Measurements from ENCODE around the gene ESD.
"Not testable (repeated sequence)": the region's sequence is repeated elsewhere in the genome, so short reads cannot be mapped to it uniquely, and the experiment has no call there.

Gene ESD

GRCh38 chr13:46796515-46797474, at the start of gene ESD:
Gene ESD, minus strand, starts transcription at chr13:46797161. Its CDS starts 5,748 bp downstream, at chr13:46791413.
- DNase-seq (ENCODE audit: low spot score) = peak; percentile 96

- no peak for DNase-seq (ENCODE audit: low spot score)
Observed at GRCh38 chr13:46846726-46847125, 49.8 kb upstream of the ESD start.

- no peak for DNase-seq (ENCODE audit: low spot score)
Observed at GRCh38 chr13:46845146-46845545, 48.2 kb upstream of the ESD start.

- no peak for DNase-seq (ENCODE audit: low spot score)
Observed at GRCh38 chr13:46844431-46844830, 47.5 kb upstream of the ESD start.

- no peak for DNase-seq (ENCODE audit: low spot score)
Observed at GRCh38 chr13:46839399-46839798, 42.4 kb upstream of the ESD start.

GRCh38 chr13:46834657-46835056, 37.7 kb upstream of the ESD start:
- no peak for DNase-seq (ENCODE audit: low spot score)

GRCh38 chr13:46831588-46832194, 34.7 kb upstream of the ESD start:
- DNase-seq (ENCODE audit: low spot score) = peak; percentile 50

- no peak for DNase-seq (ENCODE audit: low spot score)
Observed at GRCh38 chr13:46830405-46831005, 33.5 kb upstream of the ESD start.

- no peak for DNase-seq (ENCODE audit: low spot score)
Observed at GRCh38 chr13:46822551-46822950, 25.6 kb upstream of the ESD start.

- no peak for DNase-seq (ENCODE audit: low spot score)
Observed at GRCh38 chr13:46817838-46818476, 21.0 kb upstream of the ESD start.

GRCh38 chr13:46817095-46817494, 20.1 kb upstream of the ESD start:
- DNase-seq (ENCODE audit: low spot score) = no peak

GRCh38 chr13:46816371-46816770, 19.4 kb upstream of the ESD start:
- DNase-seq (ENCODE audit: low spot score) = no peak

- no peak for DNase-seq (ENCODE audit: low spot score)
Observed at GRCh38 chr13:46812301-46812797, 15.4 kb upstream of the ESD start.

- no peak for DNase-seq (ENCODE audit: low spot score)
Observed at GRCh38 chr13:46810440-46810839, 13.5 kb upstream of the ESD start.

- DNase-seq (ENCODE audit: low spot score) = not testable (repeated sequence)
Observed at GRCh38 chr13:46804921-46805320, 8.0 kb upstream of the ESD start.

- peak; percentile 91 for DNase-seq (ENCODE audit: low spot score)
Observed at GRCh38 chr13:46804391-46804815, 7.4 kb upstream of the ESD start.

- no peak for DNase-seq (ENCODE audit: low spot score)
Observed at GRCh38 chr13:46803586-46803985, 6.6 kb upstream of the ESD start.

- DNase-seq (ENCODE audit: low spot score) = no peak
Observed at GRCh38 chr13:46801858-46802257, 4.9 kb upstream of the ESD start.

- no peak for DNase-seq (ENCODE audit: low spot score)
Observed at GRCh38 chr13:46799139-46799538, 2.2 kb upstream of the ESD start.

- no peak for DNase-seq (ENCODE audit: low spot score)
Observed at GRCh38 chr13:46797501-46798237, 708 bp upstream of the ESD start.

- no peak for DNase-seq (ENCODE audit: low spot score)
Observed at GRCh38 chr13:46796129-46796514, 839 bp downstream of the ESD start.

- no peak for DNase-seq (ENCODE audit: low spot score)
Observed at GRCh38 chr13:46795321-46795720, 1.6 kb downstream of the ESD start.

Measured in AG08395 (cell line).